WTC11 (cell line): ENCODE measurements around the gene ZNF561.
"Not testable (repeated sequence)": the region's sequence is repeated elsewhere in the genome, so short reads cannot be mapped to it uniquely, and the experiment has no call there.

Source experiments
- CTCF ChIP-seq: fragments of 200-600 bp; IDR thresholded peaks from 2 replicates; pipeline ENCODE4 v1.8.0; 2022; ENCODE audit warnings: antibody characterized with exemption
- GABPB1 ChIP-seq: sonication (generic); formaldehyde crosslinking; IDR thresholded peaks from 2 replicates; pipeline ENCODE4 v1.8.1; 2023; ENCODE audit warnings: mild to moderate bottlenecking, missing genetic modification reagents
- HMGXB4 ChIP-seq: sonication (generic); formaldehyde crosslinking; IDR thresholded peaks from 2 replicates; pipeline ENCODE4 v1.8.1; 2023; ENCODE audit warnings: mild to moderate bottlenecking, moderate library complexity, missing genetic modification reagents
- TCF7 ChIP-seq: sonication (generic); formaldehyde crosslinking; IDR thresholded peaks from 2 replicates; pipeline ENCODE4 v1.8.0; 2022; ENCODE audit warnings: mild to moderate bottlenecking, low read depth, missing genetic modification reagents, moderate library complexity
- TP53 ChIP-seq: sonication (generic); formaldehyde crosslinking; IDR thresholded peaks from 2 replicates; pipeline ENCODE4 v1.8.1; 2023; ENCODE audit warnings: mild to moderate bottlenecking, missing genetic modification reagents
- USF2 ChIP-seq: sonication (generic); formaldehyde crosslinking; IDR thresholded peaks from 2 replicates; pipeline ENCODE4 v1.8.1; 2023; ENCODE audit warnings: mild to moderate bottlenecking, missing genetic modification reagents, moderate library complexity
- ZNF317 ChIP-seq: sonication (generic); formaldehyde crosslinking; IDR thresholded peaks from 2 replicates; pipeline ENCODE4 v1.8.1; 2023; ENCODE audit warnings: low read depth, mild to moderate bottlenecking, moderate library complexity, missing genetic modification reagents, borderline replicate concordance

DNA sequence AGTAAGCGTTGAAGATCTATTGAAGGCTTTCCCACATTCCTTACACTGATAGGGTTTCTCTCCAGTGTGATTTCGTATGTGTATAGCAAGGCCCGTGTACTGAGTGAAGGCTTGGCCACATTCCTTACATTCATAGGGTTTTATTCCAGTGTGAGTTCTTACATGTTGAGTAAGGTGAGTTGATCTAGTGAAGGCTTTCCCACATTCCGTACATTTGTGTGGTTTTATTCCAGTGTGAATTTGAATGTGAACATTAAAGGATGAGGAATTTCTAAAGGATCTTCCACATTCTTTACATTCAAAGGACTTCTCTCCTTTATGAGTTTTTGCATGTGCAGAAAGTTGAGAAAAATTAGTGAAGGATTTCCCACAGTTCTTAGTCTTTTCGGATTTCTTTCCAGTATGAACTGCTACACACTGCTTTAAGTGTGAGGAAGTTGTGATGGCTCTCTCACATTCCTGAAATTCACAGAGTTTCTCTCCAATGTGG lies 32.1 kb upstream of the ZNF561 start:
- TF ChIP-seq CTCF; TP53 (CRISPR knock-in tag); HMGXB4 (CRISPR knock-in tag); ZNF317 (CRISPR knock-in tag); TCF7 (CRISPR knock-in tag); USF2 (CRISPR knock-in tag); GABPB1 (CRISPR knock-in tag): not testable (repeated sequence)
